Measurements from ENCODE around the gene SCML1. TPM values are rescaled to one million over a fixed set of nuclear protein-coding genes. Genes with fewer than 3 reads are reported as not detected.
A peak's percentile ranks its signal among the peaks of the same experiment; 100 is the strongest.

The SCML1 gene, protein sequence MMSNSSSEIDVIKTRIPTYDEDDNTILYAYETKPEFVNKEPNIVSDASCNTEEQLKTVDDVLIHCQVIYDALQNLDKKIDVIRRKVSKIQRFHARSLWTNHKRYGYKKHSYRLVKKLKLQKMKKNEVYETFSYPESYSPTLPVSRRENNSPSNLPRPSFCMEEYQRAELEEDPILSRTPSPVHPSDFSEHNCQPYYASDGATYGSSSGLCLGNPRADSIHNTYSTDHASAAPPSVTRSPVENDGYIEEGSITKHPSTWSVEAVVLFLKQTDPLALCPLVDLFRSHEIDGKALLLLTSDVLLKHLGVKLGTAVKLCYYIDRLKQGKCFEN
- total RNA-seq (2011; cell fraction: chromatin; rRNA removed; ENCODE audit: low replicate concordance), result not detected in 2 replicates
- total RNA-seq (2011; cell fraction: nucleolus; rRNA removed), result not detected in 2 replicates
- not detected in 2 replicates for total RNA-seq (2011; cell fraction: nucleoplasm; rRNA removed)
- not detected in 2 replicates for total RNA-seq (2014; rRNA removed)
- total RNA-seq (2014; rRNA removed; fragmentation: Illumina TruSeq; extraction: Trizol), result not detected in 2 replicates
- 0.04 TPM in 1 of 2 replicates, not detected in the other for total RNA-seq (2015; rRNA removed; fragmentation: Illumina TruSeq; extraction: Trizol)
- 0.07 TPM in 1 of 2 replicates, not detected in the other for total RNA-seq (2021)
- not detected in 2 replicates for polyA plus RNA-seq (2011; rRNA removed)
- polyA plus RNA-seq (2011; cell fraction: cytosol; rRNA removed), result not detected in 2 replicates
- not detected in 2 replicates for polyA plus RNA-seq (2011; cell fraction: nucleus; rRNA removed)
- not detected in 2 replicates for polyA plus RNA-seq (2012)
- polyA plus RNA-seq (2014; fragmentation: Illumina TruSeq; extraction: Trizol), result 0.01 TPM in 1 of 2 replicates, not detected in the other
- polyA plus RNA-seq (2014; fragmentation: Nextera tagmentation; extraction: Ambion mirVana), result under 1 TPM in 1 of 2 experiments, not detected in 1; 0.04 TPM
- not detected in 2 replicates for polyA plus RNA-seq (2014; rRNA removed)
- polyA minus RNA-seq (2011; rRNA and poly(A)+ RNA removed), result not detected in 2 replicates
- polyA minus RNA-seq (2011; cell fraction: cytosol; rRNA and poly(A)+ RNA removed), result 0.46 TPM in 1 of 2 replicates, not detected in the other
- polyA minus RNA-seq (2011; cell fraction: nucleus; rRNA and poly(A)+ RNA removed), result not detected in 2 replicates
- Bru-seq, nascent RNA, result percentile 6 among the genes with signal in this experiment
- BruChase-seq, experiment 1, labeled RNA remaining after a 2-hour chase, result percentile 6 among the genes with signal in this experiment
- BruChase-seq, experiment 2, labeled RNA remaining after a 6-hour chase, result percentile 20 among the genes with signal in this experiment
- long read RNA-seq, experiment 1, result 0 reads
- long read RNA-seq, experiment 2, result 0 reads
- long read RNA-seq, experiment 3, result 0 reads

DNA sequence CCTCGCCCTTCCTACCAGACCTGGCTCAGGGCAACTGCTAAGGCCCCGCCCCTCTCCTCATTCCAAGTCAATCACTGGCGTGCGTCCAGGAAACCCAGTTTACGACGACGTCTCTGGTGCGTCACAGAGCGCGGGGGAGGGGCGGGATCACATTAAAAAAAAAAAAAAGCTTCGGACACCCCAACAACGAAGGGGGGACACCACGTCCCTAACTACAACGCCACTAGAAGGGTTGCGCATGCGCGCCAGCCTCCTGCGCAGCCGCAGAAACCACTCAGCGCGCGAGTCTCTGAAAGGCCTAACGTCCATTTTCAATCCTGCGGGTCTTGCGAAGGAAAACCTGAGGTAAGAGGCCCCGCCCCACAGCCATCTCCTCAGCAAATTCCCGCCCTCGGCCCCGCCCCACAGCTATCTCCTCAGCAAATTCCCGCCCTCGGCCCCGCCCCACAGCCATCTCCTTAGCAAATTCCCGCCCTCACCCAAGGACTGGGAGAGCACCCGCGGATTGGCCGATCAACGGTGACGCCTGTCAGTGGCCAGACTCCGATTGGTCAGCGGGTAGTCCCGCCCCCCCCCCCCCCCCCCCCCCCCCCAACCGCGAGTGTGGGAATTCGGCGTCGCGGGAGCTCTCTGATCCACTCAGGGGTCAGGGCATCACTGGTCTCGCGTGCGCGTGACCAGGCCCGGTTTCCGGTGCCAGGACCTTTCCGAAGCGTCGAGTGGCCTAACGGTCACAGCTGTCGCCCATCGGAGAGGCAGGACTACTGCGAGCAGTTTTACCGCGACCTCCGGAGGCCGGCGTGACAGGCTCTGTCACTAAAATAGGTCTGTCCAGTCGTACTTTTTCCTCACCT lies at the start of gene SCML1:
Gene SCML1 (plus strand): TSS at position 638 of the 854 bp plus-strand sequence. CDS start 6,694 bp downstream, outside the sequence.
- intact Hi-C loops (cut with micrococcal nuclease) (no loop called here), in situ Hi-C loops (cut with MboI) (no loop called here)
- Histone ChIP-seq H3K79me2 (ENCODE audit: control insufficient read depth, insufficient read depth, low read length) (no peaks in the 10 kb centered on the region), H3K36me3 (ENCODE audit: control insufficient read depth, insufficient read depth, low read length) (no peaks in the 10 kb centered on the region), H3K9ac (ENCODE audit: insufficient read depth in 1 of 2, low read depth in 2 of 2, low read length in 2 of 2) (no peak within 1 kb of the TSS), H3K27ac (ENCODE audit: extremely low read depth, low read depth, low read length) (no peak within 1 kb of the TSS), H3K4me2 (ENCODE audit: insufficient read depth, low read length) (peak within 1 kb of the TSS; percentile 21; the same call in 1 of the 2 replicates), H3K9me1 (ENCODE audit: control insufficient read depth, insufficient read depth, low read length) (no peaks in the 10 kb centered on the region), H3K27me3 (ENCODE audit: control insufficient read depth in 2 of 2, insufficient read depth in 2 of 2, low read length in 2 of 2) (peaks cover 0 to 3% of the 10 kb centered on the region in 2 experiments; a peak in 1 of 5 replicates), H2AFZ (ENCODE audit: low read depth, low read length) (0 out of 2 replicates have a peak within 1 kb of the TSS, but pooled peaks have one; percentile 24), H3K4me3 (peak within 1 kb of the TSS; percentile 13; the same call in 1 of the 2 replicates), H3K4me1 (replicated peaks in 1 of 2; ENCODE audit: control insufficient read depth in 2 of 2, insufficient read depth in 2 of 2, low read length in 2 of 2) (no peaks in the 10 kb centered on the region; a peak in 1 of 5 replicates), H4K20me1 (replicated peaks; ENCODE audit: control insufficient read depth, insufficient read depth, low read length) (no peaks in the 10 kb centered on the region), H3K9me3 (replicated peaks; ENCODE audit: control insufficient read depth, insufficient read depth, low read depth, low read length) (no peaks in the 10 kb centered on the region; the same call in 1 of the 2 replicates)
- ChIA-PET CTCF (ENCODE audit: low intra/inter-chr PET ratio) (no interaction called here), POLR2A (no interaction called here)
- 5% methylated on average over 8 of the region's 67 CpGs for WGBS (ENCODE audit: insufficient coverage, low coverage, missing lambda C conversion rate)
- ATAC-seq (peak; percentile 93), DNase-seq (ENCODE audit: extremely low read depth in 1 of 4, low spot score in 3 of 4) (peak; percentile 38 to 51 (median 48)), FAIRE-seq (no peak)
- BruUV-seq (replicated peaks), result no TSS peak
- TF ChIP-seq NFIC (IDR thresholded peaks at IDR 0.05) (0 out of 2 replicates have a peak, but pooled peaks have one; percentile 14), ASH1L (IDR thresholded peaks at IDR 0.05; ENCODE audit: borderline replicate concordance, low read depth, partially characterized antibody) (no peak), PTRF (tag; IDR thresholded peaks at IDR 0.05) (no peak), NFYB (IDR thresholded peaks at IDR 0.05; ENCODE audit: extremely low read depth, insufficient read length) (no peak), CREM (IDR thresholded peaks at IDR 0.05; ENCODE audit: low read depth) (peak; percentile 24; the same call in 1 of the 2 replicates), KDM4B (IDR thresholded peaks at IDR 0.05; ENCODE audit: borderline replicate concordance in 2 of 2, low read depth in 1 of 2) (no peak), SMARCE1 (IDR thresholded peaks at IDR 0.05) (no peak), ZNF384 (IDR thresholded peaks at IDR 0.05; ENCODE audit: low read depth, low read length) (peak; percentile 68; the same call in 1 of the 2 replicates), NRF1 (conservative IDR thresholded peaks at IDR 0.05 in 1 of 2, IDR thresholded peaks at IDR 0.05 in 1 of 2) (peak; percentile 90 to 91)
- TF ChIP-seq, protein P1, sequence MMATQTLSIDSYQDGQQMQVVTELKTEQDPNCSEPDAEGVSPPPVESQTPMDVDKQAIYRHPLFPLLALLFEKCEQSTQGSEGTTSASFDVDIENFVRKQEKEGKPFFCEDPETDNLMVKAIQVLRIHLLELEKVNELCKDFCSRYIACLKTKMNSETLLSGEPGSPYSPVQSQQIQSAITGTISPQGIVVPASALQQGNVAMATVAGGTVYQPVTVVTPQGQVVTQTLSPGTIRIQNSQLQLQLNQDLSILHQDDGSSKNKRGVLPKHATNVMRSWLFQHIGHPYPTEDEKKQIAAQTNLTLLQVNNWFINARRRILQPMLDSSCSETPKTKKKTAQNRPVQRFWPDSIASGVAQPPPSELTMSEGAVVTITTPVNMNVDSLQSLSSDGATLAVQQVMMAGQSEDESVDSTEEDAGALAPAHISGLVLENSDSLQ (IDR thresholded peaks at IDR 0.05), result peak; percentile 57; the same call in 1 of the 2 replicates
- TF ChIP-seq, protein P2, sequence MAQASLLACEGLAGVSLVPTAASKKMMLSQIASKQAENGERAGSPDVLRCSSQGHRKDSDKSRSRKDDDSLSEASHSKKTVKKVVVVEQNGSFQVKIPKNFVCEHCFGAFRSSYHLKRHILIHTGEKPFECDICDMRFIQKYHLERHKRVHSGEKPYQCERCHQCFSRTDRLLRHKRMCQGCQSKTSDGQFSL (CRISPR knock-in tag; IDR thresholded peaks at IDR 0.05), result no peak
- TF ChIP-seq, protein P2 (tag; IDR thresholded peaks at IDR 0.05), result peak in 1 of 2 experiments; percentile 66; a peak in 2 of 4 replicates

Measured in K562 (cell line).